Naive B cell (primary cell): ENCODE measurements around the gene CLRN3. TPM values are rescaled to one million over a fixed set of nuclear protein-coding genes. Genes with fewer than 3 reads are reported as not detected.

Source experiments
- ATAC-seq, 2 donors: fragments of 150-1000 bp; cut with Tn5 transposase; 2 replicates each; pipeline ENCODE4 v1.10.0; 2021; ENCODE audit warnings: low read depth in 2 of 2, mild to moderate bottlenecking in 2 of 2, moderate library complexity in 2 of 2
- DNase-seq: peaks from one replicate; pipeline ENCODE4 v3.0.0; 2022
- H3K27ac Mint-ChIP-seq, 6 donors: one replicate each; pipeline ENCODE4 v1.8.0; 2020 to 2022; ENCODE audit warnings: mild to moderate bottlenecking in 6 of 6, mixed read lengths in 6 of 6, moderate library complexity in 5 of 6, inconsistent platforms in 2 of 6
- H3K27me3 Mint-ChIP-seq, 3 donors: one replicate each; pipeline ENCODE4 v1.8.0; 2021 to 2022; ENCODE audit warnings: mixed read lengths in 3 of 3, mild to moderate bottlenecking in 1 of 3
- H3K36me3 Mint-ChIP-seq, 2 donors: one replicate each; pipeline ENCODE4 v1.8.0; 2020 to 2022; ENCODE audit warnings: mixed read lengths in 2 of 2, inconsistent platforms in 1 of 2, mild to moderate bottlenecking in 1 of 2
- H3K4me1 Mint-ChIP-seq, 3 donors: one replicate each; pipeline ENCODE4 v1.8.0; 2020 to 2022; ENCODE audit warnings: mixed read lengths in 3 of 3, inconsistent platforms in 1 of 3, mild to moderate bottlenecking in 1 of 3, moderate library complexity in 1 of 3
- H3K4me3 Mint-ChIP-seq, 8 donors: one replicate each; pipeline ENCODE4 v1.8.0; 2020 to 2022; ENCODE audit warnings: mild to moderate bottlenecking in 8 of 8, mixed read lengths in 8 of 8, moderate library complexity in 8 of 8, inconsistent platforms in 2 of 8
- H3K9me3 Mint-ChIP-seq, 7 donors: one replicate each; pipeline ENCODE4 v1.8.0; 2020 to 2022; ENCODE audit warnings: mixed read lengths in 7 of 7, mild to moderate bottlenecking in 5 of 7, inconsistent platforms in 2 of 7, moderate library complexity in 1 of 7
- polyA plus RNA-seq, 6 donors: library from polyadenylated mRNA; unstranded; fragments of 300-500 nt; fragmentation: Illumina TruSeq; gene quantifications; one replicate each; pipeline ENCODE4 v1.2.3, GENCODE V29; 2021; ENCODE audit warnings: low read depth in 6 of 6

The CLRN3 gene
- polyA plus RNA-seq, 6 donors from 2014 or later = not detected

- no peak overlapping the region for H3K27ac Mint-ChIP-seq
- no peak overlapping the region for H3K4me3 Mint-ChIP-seq
- peaks cover 0 to 8% (median 0%) of the 10 kb centered on the region in 3 donors for H3K27me3 Mint-ChIP-seq
- H3K36me3 Mint-ChIP-seq = no peaks in the 10 kb centered on the region
- ATAC-seq (no peak), DNase-seq (no peak)
- peaks cover 0 to 4% (median 0%) of the 10 kb centered on the region in 7 donors for H3K9me3 Mint-ChIP-seq
- H3K4me1 Mint-ChIP-seq = peaks cover 0 to 8% (median 5%) of the 10 kb centered on the region in 3 donors
Observed at GRCh38 chr10:127925471-127926207, 32.9 kb upstream of the CLRN3 start.

- Mint-ChIP-seq H3K36me3 (no peaks in the 10 kb centered on the region), H3K27me3 (peaks cover 0 to 8% (median 0%) of the 10 kb centered on the region in 3 donors), H3K27ac (no peak overlapping the region), H3K4me3 (peak overlapping the region in 1 of 8 donors; percentile 15), H3K9me3 (peaks cover 0 to 4% (median 0%) of the 10 kb centered on the region in 7 donors), H3K4me1 (peaks cover 14 to 21% (median 17%) of the 10 kb centered on the region in 3 donors)
- DNase-seq = no peak
- no peak for ATAC-seq
Observed at GRCh38 chr10:127923646-127924045, 30.9 kb upstream of the CLRN3 start.

- DNase-seq (no peak), ATAC-seq (no peak)
- peaks cover 0 to 4% (median 0%) of the 10 kb centered on the region in 7 donors for H3K9me3 Mint-ChIP-seq
Observed at GRCh38 chr10:127922675-127923366, 30.1 kb upstream of the CLRN3 start.

GRCh38 chr10:127922206-127922605 lies 29.5 kb upstream of the CLRN3 start:
- DNase-seq (no peak), ATAC-seq (no peak)
- peaks cover 0 to 4% (median 0%) of the 10 kb centered on the region in 7 donors for H3K9me3 Mint-ChIP-seq
- no peak overlapping the region for H3K27ac Mint-ChIP-seq
- peaks cover 14 to 21% (median 17%) of the 10 kb centered on the region in 3 donors for H3K4me1 Mint-ChIP-seq
- H3K36me3 Mint-ChIP-seq = no peaks in the 10 kb centered on the region
- peaks cover 0 to 8% (median 0%) of the 10 kb centered on the region in 3 donors for H3K27me3 Mint-ChIP-seq
- peak overlapping the region in 1 of 8 donors; percentile 20 for H3K4me3 Mint-ChIP-seq

More at GRCh38 chr10:127922675-127923366, 30.1 kb upstream of the CLRN3 start:
- Mint-ChIP-seq H3K4me3 (no peak overlapping the region), H3K36me3 (no peaks in the 10 kb centered on the region), H3K4me1 (peaks cover 14 to 21% (median 17%) of the 10 kb centered on the region in 3 donors), H3K27ac (no peak overlapping the region), H3K27me3 (peaks cover 0 to 8% (median 0%) of the 10 kb centered on the region in 3 donors)

DNA sequence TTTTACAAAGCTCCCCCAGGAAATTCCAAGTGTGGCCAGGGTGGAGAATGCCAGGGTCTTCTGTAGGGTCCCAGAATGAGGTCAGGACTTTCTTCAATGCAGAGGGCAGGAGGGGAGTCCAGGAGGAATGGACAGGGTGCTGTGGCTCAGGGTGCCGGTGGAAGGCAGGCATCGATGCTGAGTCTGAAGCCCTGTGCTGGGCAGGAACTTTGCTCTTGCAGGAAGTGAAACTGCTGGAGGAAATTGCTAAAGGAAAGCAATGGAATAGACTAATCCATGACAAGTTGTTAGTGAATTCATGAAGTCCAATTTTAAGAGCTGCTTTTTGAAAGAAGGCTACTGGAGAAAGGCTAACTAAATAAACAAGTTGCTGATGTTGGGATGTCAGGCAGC lies 29.0 kb upstream of the CLRN3 start:
- Mint-ChIP-seq H3K27ac (no peak overlapping the region), H3K4me3 (peak overlapping the region in 1 of 8 donors; percentile 20), H3K4me1 (peaks cover 14 to 21% (median 17%) of the 10 kb centered on the region in 3 donors), H3K27me3 (peaks cover 0 to 6% (median 0%) of the 10 kb centered on the region in 3 donors), H3K36me3 (peaks cover 0 to under 1% of the 10 kb centered on the region in 2 donors), H3K9me3 (peaks cover 0 to 4% (median 0%) of the 10 kb centered on the region in 7 donors)
- no peak for ATAC-seq
- DNase-seq = no peak

- ATAC-seq = no peak
- Mint-ChIP-seq H3K4me3 (peak overlapping the region in 1 of 8 donors; percentile 56), H3K27me3 (peaks cover 0 to under 1% (median 0%) of the 10 kb centered on the region in 3 donors), H3K27ac (no peak overlapping the region), H3K9me3 (peaks cover 0 to 3% (median 0%) of the 10 kb centered on the region in 7 donors), H3K36me3 (peaks cover 0 to 6% of the 10 kb centered on the region in 2 donors), H3K4me1 (peaks cover 13 to 21% (median 14%) of the 10 kb centered on the region in 3 donors)
- no peak for DNase-seq
Observed at GRCh38 chr10:127921075-127921752, 28.5 kb upstream of the CLRN3 start.

- H3K4me3 Mint-ChIP-seq = peak overlapping the region in 2 of 8 donors; percentile 29 to 44
- H3K4me1 Mint-ChIP-seq = peaks cover 13 to 21% (median 14%) of the 10 kb centered on the region in 3 donors
- ATAC-seq (no peak), DNase-seq (no peak)
- H3K27me3 Mint-ChIP-seq = no peaks in the 10 kb centered on the region
- peaks cover 0 to 8% of the 10 kb centered on the region in 2 donors for H3K36me3 Mint-ChIP-seq
- H3K9me3 Mint-ChIP-seq = peaks cover 0 to 9% (median 2%) of the 10 kb centered on the region in 7 donors
- no peak overlapping the region for H3K27ac Mint-ChIP-seq
Observed at GRCh38 chr10:127920306-127921074, 27.7 kb upstream of the CLRN3 start.

DNA sequence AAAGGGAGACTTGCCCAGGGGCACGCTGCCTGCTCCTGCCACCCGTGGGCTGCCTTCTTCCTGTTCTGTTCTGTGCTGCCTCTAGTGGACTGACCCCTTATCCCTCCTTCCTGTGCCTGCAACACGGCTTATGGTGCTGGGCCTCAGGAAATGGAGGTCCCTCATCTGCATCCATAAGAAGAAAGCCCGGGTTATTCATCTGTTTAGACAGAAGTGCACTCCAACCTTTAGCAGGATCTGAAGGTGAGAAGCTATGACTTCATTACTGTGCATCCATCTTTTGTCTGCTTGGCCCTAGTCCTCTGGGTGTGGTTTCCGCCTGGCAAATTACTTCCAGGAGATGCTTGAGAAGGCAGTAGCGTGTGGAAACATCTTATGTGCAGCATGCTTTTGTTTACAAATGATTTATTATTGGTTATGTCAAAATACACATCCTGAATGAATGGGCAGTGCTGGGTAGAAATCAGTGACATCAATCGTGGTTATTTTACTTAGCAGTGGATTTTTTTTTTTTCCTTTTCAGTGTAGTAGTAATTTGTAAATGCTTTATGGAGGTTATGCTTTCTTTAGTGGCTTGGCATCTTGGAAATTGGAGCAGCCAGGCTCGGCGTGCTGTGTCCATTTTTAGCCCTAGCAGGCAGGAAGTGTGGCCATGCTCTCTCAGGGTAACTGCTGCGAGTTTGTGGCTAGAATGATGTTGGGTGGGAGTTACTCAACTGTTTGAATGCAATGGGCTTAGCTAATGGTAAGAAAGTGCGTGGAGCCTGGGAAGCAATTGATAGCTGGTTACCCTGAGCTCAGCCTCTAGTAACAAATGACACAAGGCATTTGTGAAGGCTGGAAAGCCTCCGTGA lies 26.9 kb upstream of the CLRN3 start:
- Mint-ChIP-seq H3K4me3 (peak overlapping the region in 1 of 8 donors; percentile 44), H3K27ac (peak overlapping the region in 3 of 6 donors; percentile 20 to 38 (median 33)), H3K27me3 (no peaks in the 10 kb centered on the region), H3K9me3 (peaks cover 0 to 9% (median 2%) of the 10 kb centered on the region in 7 donors), H3K36me3 (peaks cover 0 to 8% of the 10 kb centered on the region in 2 donors), H3K4me1 (peaks cover 13 to 21% (median 14%) of the 10 kb centered on the region in 3 donors)
- ATAC-seq = no peak
- no peak for DNase-seq

DNA sequence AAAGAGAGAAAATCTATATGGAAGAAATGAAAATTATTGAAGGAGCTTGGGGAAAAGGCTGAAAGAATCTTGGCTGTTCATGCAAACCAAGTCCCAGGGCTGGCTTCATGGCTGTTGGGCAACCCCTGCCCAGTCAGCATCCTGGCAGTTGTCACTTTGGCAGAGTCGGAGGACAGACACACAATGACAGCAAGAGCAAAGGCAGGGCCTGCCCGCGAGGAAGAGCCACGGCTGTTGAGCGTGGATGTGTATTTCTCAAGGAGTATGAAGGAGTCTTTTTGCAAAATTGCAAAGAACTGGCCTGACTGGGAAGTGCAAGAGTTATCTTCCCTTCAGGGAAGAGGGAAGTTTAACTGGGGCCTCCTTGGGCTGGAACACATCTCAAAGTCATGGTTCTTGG lies 25.8 kb upstream of the CLRN3 start:
- H3K4me3 Mint-ChIP-seq = no peak overlapping the region
- no peak for DNase-seq
- H3K36me3 Mint-ChIP-seq = peaks cover 0 to 8% of the 10 kb centered on the region in 2 donors
- H3K9me3 Mint-ChIP-seq = peaks cover 0 to 9% (median 2%) of the 10 kb centered on the region in 7 donors
- H3K27ac Mint-ChIP-seq = peak overlapping the region in 2 of 6 donors; percentile 69 to 71
- H3K4me1 Mint-ChIP-seq = peaks cover 13 to 21% (median 14%) of the 10 kb centered on the region in 3 donors
- peaks cover 0 to 7% (median 0%) of the 10 kb centered on the region in 3 donors for H3K27me3 Mint-ChIP-seq
- no peak for ATAC-seq

DNA sequence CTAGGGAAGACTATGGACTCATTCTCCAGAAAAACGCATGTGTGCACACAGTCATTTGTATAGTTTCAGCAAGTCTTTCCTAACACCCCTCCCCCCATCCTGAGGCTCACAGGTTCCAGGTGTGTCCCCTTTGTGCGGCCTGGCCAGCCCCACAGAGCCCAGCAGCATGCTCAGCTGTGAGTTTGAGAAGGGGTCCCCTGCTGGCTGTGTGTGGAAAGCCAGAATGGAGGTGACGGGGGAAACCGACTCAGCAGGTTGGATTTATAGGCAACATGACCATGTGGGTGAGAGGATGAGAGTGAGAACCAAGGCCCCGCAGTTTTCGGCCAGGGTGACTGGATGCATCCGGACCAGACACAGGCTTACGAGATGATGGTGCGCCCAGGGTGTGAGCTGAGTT lies 24.1 kb upstream of the CLRN3 start:
- H3K9me3 Mint-ChIP-seq = peaks cover 0 to 9% (median 2%) of the 10 kb centered on the region in 7 donors
- H3K27me3 Mint-ChIP-seq = peaks cover 0 to 8% (median 0%) of the 10 kb centered on the region in 3 donors
- no peak for ATAC-seq
- H3K27ac Mint-ChIP-seq = no peak overlapping the region
- H3K4me1 Mint-ChIP-seq = peaks cover 13 to 21% (median 14%) of the 10 kb centered on the region in 3 donors
- peaks cover 0 to 8% of the 10 kb centered on the region in 2 donors for H3K36me3 Mint-ChIP-seq
- no peak overlapping the region for H3K4me3 Mint-ChIP-seq
- DNase-seq = no peak

DNA sequence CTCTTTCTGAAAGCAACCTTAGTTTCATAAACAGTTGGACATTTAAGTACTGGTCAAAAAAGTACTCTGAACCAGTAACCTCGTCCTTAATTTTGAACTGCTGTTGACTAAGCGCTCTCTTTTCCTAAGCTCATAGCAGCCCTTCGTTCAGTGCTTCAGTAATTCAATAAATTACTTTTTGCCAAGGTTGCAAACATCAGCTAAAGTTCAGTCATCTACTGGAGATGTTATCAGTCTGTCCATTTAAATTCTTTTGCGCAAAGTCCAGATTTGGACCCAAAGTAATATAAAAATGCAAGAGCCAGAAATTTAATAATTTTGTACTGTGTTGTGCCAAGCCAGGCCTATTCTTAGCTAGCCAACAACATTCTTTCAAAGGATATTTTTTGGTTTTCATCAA lies 22.6 kb upstream of the CLRN3 start:
- no peak for DNase-seq
- Mint-ChIP-seq H3K4me1 (peaks cover 9 to 13% (median 13%) of the 10 kb centered on the region in 3 donors), H3K27me3 (peaks cover under 1 to 8% (median 2%) of the 10 kb centered on the region in 3 donors), H3K4me3 (no peak overlapping the region), H3K9me3 (peaks cover 0 to 9% (median 2%) of the 10 kb centered on the region in 7 donors), H3K36me3 (peaks cover 0 to 8% of the 10 kb centered on the region in 2 donors), H3K27ac (no peak overlapping the region)
- no peak for ATAC-seq

DNA sequence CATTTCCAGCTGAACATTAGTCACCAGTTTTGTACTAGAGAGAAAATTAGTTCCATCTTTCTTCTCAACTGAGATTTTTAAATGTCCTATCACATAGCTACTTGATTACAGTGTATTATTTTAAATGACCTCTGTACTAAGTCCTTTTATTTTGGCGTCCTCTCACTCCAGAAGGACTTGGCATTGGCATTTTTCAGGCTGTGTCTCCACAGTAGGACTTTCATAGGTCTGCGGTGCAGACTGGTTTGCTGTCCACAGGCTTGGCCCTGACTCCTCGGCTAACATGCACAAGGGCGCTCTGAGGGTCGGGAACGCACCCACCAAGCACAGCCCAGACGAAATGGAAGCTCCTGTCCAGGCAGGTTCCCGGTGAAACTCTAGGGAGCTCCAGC lies 20.6 kb upstream of the CLRN3 start:
- Mint-ChIP-seq H3K9me3 (peaks cover 0 to 9% (median 2%) of the 10 kb centered on the region in 7 donors), H3K4me3 (no peak overlapping the region), H3K4me1 (no peaks in the 10 kb centered on the region), H3K27ac (no peak overlapping the region), H3K36me3 (peaks cover 0 to 8% of the 10 kb centered on the region in 2 donors), H3K27me3 (peaks cover 18 to 22% (median 20%) of the 10 kb centered on the region in 3 donors)
- no peak for DNase-seq
- ATAC-seq = no peak
